PC-9 (cell line): ENCODE data around the gene DLGAP4. TPM values are rescaled to one million over a fixed set of nuclear protein-coding genes. Genes with fewer than 3 reads are reported as not detected.

Experiments
- BruUV-seq: library from RNA; stranded (reverse); fragments of 400-500 nt; replicated peaks from 2 replicates; lab custom pipeline; 2021; lab: Mats Ljungman, UMichigan
- CTCF ChIA-PET: fragments of 300-600 bp; sonication (Branson Sonifier 250); formaldehyde crosslinking; loops from one replicate; lab custom pipeline; 2022; ENCODE audit warnings: antibody characterized with exemption; lab: Charles Lee
- POLR2A ChIA-PET: fragments of 300-600 bp; sonication (Branson Sonifier 250); formaldehyde crosslinking; loops from one replicate; lab custom pipeline; 2022; ENCODE audit warnings: antibody characterized with exemption; ENCODE audit not compliant: unreplicated experiment; lab: Charles Lee
- DNase-seq, 2 experiments: peaks; one replicate each; pipeline versions ENCODE4 v3.0.0 to v3.0.0-alpha.2; 2015 to 2022; ENCODE audit warnings: mixed read lengths in 1 of 2
- H2AFZ ChIP-seq: fragments of 200-600 bp; sonication (generic); 2 replicates; pipeline ENCODE4 v1.8.1; 2017; ENCODE audit warnings: antibody characterized with exemption
- H3F3A ChIP-seq: fragments of 200-600 bp; sonication (generic); 2 replicates; pipeline ENCODE4 v1.8.1; 2017; ENCODE audit warnings: antibody characterized with exemption, mild to moderate bottlenecking, low read depth; ENCODE audit not compliant: insufficient read depth
- H3K27ac ChIP-seq: fragments of 200-600 bp; sonication (generic); 2 replicates; pipeline ENCODE4 v1.6.1; 2016; ENCODE audit warnings: mixed run types
- H3K27me3 ChIP-seq: fragments of 200-600 bp; sonication (generic); 2 replicates; pipeline ENCODE4 v1.6.1; 2016; ENCODE audit warnings: low read depth, mixed run types; ENCODE audit not compliant: insufficient read depth
- H3K36me3 ChIP-seq: fragments of 200-600 bp; sonication (generic); 2 replicates; pipeline ENCODE4 v1.6.1; 2016; ENCODE audit warnings: low read depth, mixed run types
- H3K4me1 ChIP-seq: fragments of 200-600 bp; sonication (generic); replicated peaks from 2 replicates; pipeline ENCODE4 v1.6.1; 2016; ENCODE audit warnings: mixed run types; ENCODE audit not compliant: insufficient read depth
- H3K4me2 ChIP-seq: fragments of 200-600 bp; sonication (generic); 2 replicates; pipeline ENCODE4 v1.6.1; 2017; ENCODE audit warnings: mixed run types
- H3K4me3 ChIP-seq: fragments of 200-600 bp; sonication (generic); 2 replicates; pipeline ENCODE4 v1.6.1; 2016; ENCODE audit warnings: mixed run types
- H3K79me2 ChIP-seq: fragments of 200-600 bp; sonication (generic); 2 replicates; pipeline ENCODE4 v1.6.1; 2017; ENCODE audit warnings: low read depth, mixed run types
- H3K9me2 ChIP-seq: fragments of 200-600 bp; sonication (generic); 2 replicates; pipeline ENCODE4 v1.8.1; 2017; ENCODE audit warnings: mild to moderate bottlenecking; ENCODE audit not compliant: insufficient read depth
- H3K9me3 ChIP-seq: fragments of 200-600 bp; sonication (generic); 2 replicates; pipeline ENCODE4 v1.8.1; 2016; ENCODE audit warnings: low read depth; ENCODE audit not compliant: insufficient read depth
- H4K20me1 ChIP-seq: fragments of 200-600 bp; sonication (generic); 2 replicates; pipeline ENCODE4 v1.8.1; 2017; ENCODE audit not compliant: insufficient read depth
- CTCF ChIP-seq: fragments of 200-600 bp; sonication (generic); conservative IDR thresholded peaks from 2 replicates; pipeline ENCODE4 v1.6.1; 2017; ENCODE audit warnings: mixed run types, antibody characterized with exemption, mild to moderate bottlenecking, moderate library complexity
- EZH2 ChIP-seq: fragments of 200-600 bp; sonication (generic); IDR thresholded peaks from 2 replicates; pipeline ENCODE4 v1.8.0; 2017; ENCODE audit warnings: antibody characterized with exemption, low read depth
- intact Hi-C: fragments of 100-400 bp; cut with micrococcal nuclease; formaldehyde crosslinking; loops from one replicate; pipeline ENCODE4 v1.10.0; 2022; ENCODE audit not compliant: unreplicated experiment
- total RNA-seq: library from RNA; stranded (reverse); gene quantifications from 2 replicates; pipeline ENCODE4 v1.2.3, GENCODE V29; 2021

Gene DLGAP4
- total RNA-seq, 1 experiment from 2014 or later = 62.6 TPM

GRCh38 chr20:36284751-36285150 is 21.4 kb upstream of the DLGAP4 start:
- Histone ChIP-seq H3K79me2 (no peaks in the 10 kb centered on the region), H2AFZ (no peak overlapping the region), H3K9me3 (no peaks in the 10 kb centered on the region), H3F3A (no peaks in the 10 kb centered on the region), H3K27ac (no peak overlapping the region), H3K4me1 (no peaks in the 10 kb centered on the region), H4K20me1 (no peaks in the 10 kb centered on the region), H3K4me2 (no peak overlapping the region), H3K4me3 (no peak overlapping the region), H3K9me2 (no peaks in the 10 kb centered on the region), H3K36me3 (no peaks in the 10 kb centered on the region), H3K27me3 (peaks cover 83% of the 10 kb centered on the region)
- intact Hi-C loops = no loop called here
- ChIA-PET POLR2A (no interaction called here), CTCF (no interaction called here)
- DNase-seq = no peak
- TF ChIP-seq EZH2 = no peak
- TF ChIP-seq CTCF = no peak
- BruUV-seq = no TSS peak

DNA sequence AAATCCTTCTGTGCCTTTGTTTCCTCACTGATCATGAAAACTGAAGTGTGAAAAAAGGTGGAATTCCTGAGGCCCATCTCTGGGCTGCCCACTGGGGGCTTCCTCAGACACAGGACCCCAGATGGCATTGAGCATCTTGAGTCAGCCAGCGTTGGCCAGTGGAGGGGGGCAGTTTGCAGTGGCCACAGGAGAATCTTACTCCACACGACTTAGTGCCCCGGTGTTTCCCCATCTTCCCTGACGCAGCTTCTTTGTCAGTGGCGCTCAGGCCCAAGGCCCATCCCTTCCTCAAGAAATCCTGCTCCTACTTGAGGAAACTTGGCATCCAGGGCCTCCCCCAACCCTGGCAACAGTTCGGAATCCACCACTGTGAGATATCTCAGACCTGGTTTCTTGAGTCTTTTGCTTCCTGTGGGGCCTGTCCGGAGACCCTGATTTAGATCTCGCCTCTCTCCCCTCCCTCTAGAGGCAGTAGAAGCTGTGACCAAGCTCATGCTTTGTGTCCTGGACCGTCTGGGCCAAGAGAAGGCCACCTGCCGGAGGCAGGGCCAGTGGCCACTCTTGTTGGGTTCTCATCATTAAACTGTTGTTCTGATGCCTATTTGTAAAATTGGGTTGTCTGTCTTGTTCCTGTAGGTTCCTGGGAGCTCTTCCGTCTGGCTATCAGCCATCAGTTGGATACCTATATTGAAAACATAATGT is 20.2 kb upstream of the DLGAP4 start:
- no peak overlapping the region for H3K27ac ChIP-seq
- CTCF ChIA-PET = no interaction called here
- H4K20me1 ChIP-seq = no peaks in the 10 kb centered on the region
- no peaks in the 10 kb centered on the region for H3K36me3 ChIP-seq
- H2AFZ ChIP-seq = no peak overlapping the region
- H3K9me3 ChIP-seq = no peaks in the 10 kb centered on the region
- H3F3A ChIP-seq = no peaks in the 10 kb centered on the region
- no peak for TF ChIP-seq EZH2
- DNase-seq = no peak
- no peaks in the 10 kb centered on the region for H3K79me2 ChIP-seq
- H3K4me1 ChIP-seq = no peaks in the 10 kb centered on the region
- POLR2A ChIA-PET = no interaction called here
- no peak overlapping the region for H3K4me2 ChIP-seq
- H3K9me2 ChIP-seq = no peaks in the 10 kb centered on the region
- H3K27me3 ChIP-seq = peaks cover 82% of the 10 kb centered on the region
- H3K4me3 ChIP-seq = no peak overlapping the region
- intact Hi-C loops = no loop called here
- no TSS peak for BruUV-seq

DNA sequence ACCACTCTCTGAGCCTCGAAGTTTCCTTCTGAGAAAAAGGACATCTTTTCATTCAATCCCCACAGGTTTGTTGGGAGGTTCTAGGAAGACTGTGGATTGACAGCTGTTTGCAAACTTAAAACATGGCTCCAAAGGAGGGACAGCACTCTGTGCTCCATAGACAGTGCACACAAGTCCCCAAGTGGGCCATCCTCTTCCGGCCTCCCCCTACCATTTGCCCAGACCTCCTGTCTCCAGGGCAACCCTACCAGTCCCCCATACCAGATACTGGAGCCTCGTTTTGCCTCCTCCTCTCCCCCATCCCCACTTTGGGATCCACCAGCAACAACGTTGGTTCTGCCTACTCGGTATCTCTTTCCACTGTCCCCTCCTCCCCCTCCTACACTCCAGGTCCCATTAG is 8.5 kb upstream of the DLGAP4 start:
- Histone ChIP-seq H3K9me2 (no peaks in the 10 kb centered on the region; the same call in 1 of the 2 replicates), H3K36me3 (no peaks in the 10 kb centered on the region), H4K20me1 (no peaks in the 10 kb centered on the region), H3K9me3 (no peaks in the 10 kb centered on the region), H2AFZ (no peak overlapping the region), H3K4me3 (no peak overlapping the region), H3K4me2 (no peak overlapping the region), H3K27me3 (peaks cover 77% of the 10 kb centered on the region), H3K79me2 (no peaks in the 10 kb centered on the region), H3F3A (no peaks in the 10 kb centered on the region), H3K27ac (no peak overlapping the region), H3K4me1 (no peaks in the 10 kb centered on the region)
- ChIA-PET POLR2A (no interaction called here), CTCF (no interaction called here)
- intact Hi-C loops = no loop called here
- no peak for DNase-seq
- TF ChIP-seq CTCF (no peak), EZH2 (no peak)
- no TSS peak for BruUV-seq
